WTC11 (cell line): ENCODE data around the gene GABBR2. TPM values are rescaled to one million over a fixed set of nuclear protein-coding genes. Genes with fewer than 3 reads are reported as not detected.

Experiments used
- ATAC-seq: fragments of 200-7000 bp; cut with Tn5 transposase; 2 replicates; pipeline ENCODE4 v1.10.0; 2021; ENCODE audit warnings: mild to moderate bottlenecking, moderate library complexity
- CTCF ChIA-PET: fragments of 300-600 bp; sonication (Branson Sonifier 250); formaldehyde crosslinking; loops from one replicate; lab custom pipeline; 2021; ENCODE audit warnings: antibody characterized with exemption; lab: Charles Lee
- POLR2A ChIA-PET: fragments of 350-600 bp; sonication (Branson Sonifier 250); formaldehyde crosslinking; loops from one replicate; lab custom pipeline; 2021; ENCODE audit warnings: antibody characterized with exemption; lab: Charles Lee
- DNase-seq: peaks from one replicate; pipeline ENCODE4 v3.0.0; 2021; ENCODE audit warnings: low spot score
- H3K27ac Mint-ChIP-seq: 2 replicates; pipeline ENCODE4 v1.8.0; 2021; ENCODE audit warnings: mixed read lengths
- H3K27me3 Mint-ChIP-seq: 2 replicates; pipeline ENCODE4 v1.8.0; 2021; ENCODE audit warnings: low read depth, mild to moderate bottlenecking, moderate library complexity, mixed read lengths
- H3K36me3 Mint-ChIP-seq: 2 replicates; pipeline ENCODE4 v1.8.0; 2021; ENCODE audit warnings: mixed read lengths
- H3K4me1 Mint-ChIP-seq: 2 replicates; pipeline ENCODE4 v1.8.0; 2022; ENCODE audit warnings: mixed read lengths
- H3K4me3 Mint-ChIP-seq: 2 replicates; pipeline ENCODE4 v1.8.0; 2021; ENCODE audit warnings: mild to moderate bottlenecking, moderate library complexity, mixed read lengths
- H3K9me3 Mint-ChIP-seq: 2 replicates; pipeline ENCODE4 v1.8.0; 2021; ENCODE audit warnings: mixed read lengths
- CBFB ChIP-seq: sonication (generic); formaldehyde crosslinking; IDR thresholded peaks from 2 replicates; pipeline ENCODE4 v1.8.1; 2022; ENCODE audit warnings: mild to moderate bottlenecking, low read depth, missing genetic modification reagents
- E2F5 ChIP-seq: sonication (generic); formaldehyde crosslinking; IDR thresholded peaks from 2 replicates; pipeline ENCODE4 v1.8.1; 2022; ENCODE audit warnings: mild to moderate bottlenecking, moderate library complexity, missing genetic modification reagents
- ELF4 ChIP-seq: sonication (generic); formaldehyde crosslinking; IDR thresholded peaks from 2 replicates; pipeline ENCODE4 v1.8.1; 2022; ENCODE audit warnings: low read depth, mild to moderate bottlenecking, moderate library complexity, missing genetic modification reagents
- ESRRA ChIP-seq: sonication (generic); formaldehyde crosslinking; IDR thresholded peaks from 2 replicates; pipeline ENCODE4 v1.8.1; 2022; ENCODE audit warnings: mild to moderate bottlenecking, missing genetic modification reagents, borderline replicate concordance
- GTF2I ChIP-seq: fragments of 250-450 bp; sonication (Bioruptor Pico); conservative IDR thresholded peaks from 2 replicates; pipeline ENCODE4 v1.4.0; 2021; ENCODE audit warnings: mild to moderate bottlenecking
- NFE2L1 ChIP-seq: sonication (generic); formaldehyde crosslinking; IDR thresholded peaks from 2 replicates; pipeline ENCODE4 v1.8.1; 2023; ENCODE audit warnings: missing genetic modification reagents
- OVOL2 ChIP-seq: fragments of 250-450 bp; sonication (Bioruptor Pico); IDR thresholded peaks from 2 replicates; pipeline ENCODE4 v1.9.0; 2021; ENCODE audit warnings: mild to moderate bottlenecking, borderline replicate concordance
- SMAD3 ChIP-seq: sonication (generic); formaldehyde crosslinking; IDR thresholded peaks from 2 replicates; pipeline ENCODE4 v1.8.0; 2022; ENCODE audit warnings: missing genetic modification reagents, mild to moderate bottlenecking, borderline replicate concordance
- USF2 ChIP-seq: sonication (generic); formaldehyde crosslinking; IDR thresholded peaks from 2 replicates; pipeline ENCODE4 v1.8.1; 2023; ENCODE audit warnings: mild to moderate bottlenecking, missing genetic modification reagents, moderate library complexity
- ZBTB21 ChIP-seq: sonication (generic); formaldehyde crosslinking; IDR thresholded peaks from 2 replicates; pipeline ENCODE4 v1.8.1; 2023; ENCODE audit warnings: mild to moderate bottlenecking, missing genetic modification reagents, borderline replicate concordance
- ZBTB43 ChIP-seq: sonication (generic); formaldehyde crosslinking; IDR thresholded peaks from 2 replicates; pipeline ENCODE4 v1.8.1; 2023; ENCODE audit warnings: mild to moderate bottlenecking, missing genetic modification reagents
- ZNF138 ChIP-seq: sonication (generic); formaldehyde crosslinking; conservative IDR thresholded peaks from 2 replicates; pipeline ENCODE4 v1.8.1; 2022; ENCODE audit warnings: mild to moderate bottlenecking, moderate library complexity, missing genetic modification reagents
- ZNF232 ChIP-seq: sonication (generic); formaldehyde crosslinking; IDR thresholded peaks from 2 replicates; pipeline ENCODE4 v1.8.0; 2022; ENCODE audit warnings: mild to moderate bottlenecking, missing genetic modification reagents
- ZNF423 ChIP-seq: fragments of 250-450 bp; sonication (Bioruptor Pico); IDR thresholded peaks from 2 replicates; pipeline ENCODE4 v2.1.2; 2022; ENCODE audit warnings: mild to moderate bottlenecking, moderate library complexity
- ZNF425 ChIP-seq: fragments of 250-450 bp; sonication (Bioruptor Pico); conservative IDR thresholded peaks from 2 replicates; pipeline ENCODE4 v1.9.0; 2021; ENCODE audit warnings: mild to moderate bottlenecking
- total RNA-seq: library from RNA; stranded (reverse); gene quantifications from 3 replicates; pipeline ENCODE4 v1.2.3, GENCODE V29; 2021
- TF ChIP-seq, protein P1 (sequence below): sonication (generic); formaldehyde crosslinking; IDR thresholded peaks from 2 replicates; pipeline ENCODE4 v1.8.1; 2022; ENCODE audit warnings: low read depth, missing genetic modification reagents, borderline replicate concordance
- TF ChIP-seq, protein P2 (sequence below): fragments of 250-450 bp; sonication (Bioruptor Pico); IDR thresholded peaks from 2 replicates; pipeline ENCODE4 v1.9.0; 2021; ENCODE audit warnings: moderate library complexity, mild to moderate bottlenecking, inconsistent platforms, borderline replicate concordance
- TF ChIP-seq, protein P3 (sequence below): sonication (generic); formaldehyde crosslinking; IDR thresholded peaks from 2 replicates; pipeline ENCODE4 v1.8.0; 2022; ENCODE audit warnings: mild to moderate bottlenecking, missing genetic modification reagents
- TF ChIP-seq, protein P4 (sequence below): sonication (generic); formaldehyde crosslinking; IDR thresholded peaks from 2 replicates; pipeline ENCODE4 v1.8.0; 2022; ENCODE audit warnings: mild to moderate bottlenecking, missing genetic modification reagents
- TF ChIP-seq, protein P5 (sequence below): sonication (generic); formaldehyde crosslinking; IDR thresholded peaks from 2 replicates; pipeline ENCODE4 v1.8.0; 2022; ENCODE audit warnings: missing genetic modification reagents

GABBR2 gene
- total RNA-seq, 1 experiment from 2014 or later, result 0.92 TPM

- no peak for TF ChIP-seq ELF4
- TF ChIP-seq, protein P1, sequence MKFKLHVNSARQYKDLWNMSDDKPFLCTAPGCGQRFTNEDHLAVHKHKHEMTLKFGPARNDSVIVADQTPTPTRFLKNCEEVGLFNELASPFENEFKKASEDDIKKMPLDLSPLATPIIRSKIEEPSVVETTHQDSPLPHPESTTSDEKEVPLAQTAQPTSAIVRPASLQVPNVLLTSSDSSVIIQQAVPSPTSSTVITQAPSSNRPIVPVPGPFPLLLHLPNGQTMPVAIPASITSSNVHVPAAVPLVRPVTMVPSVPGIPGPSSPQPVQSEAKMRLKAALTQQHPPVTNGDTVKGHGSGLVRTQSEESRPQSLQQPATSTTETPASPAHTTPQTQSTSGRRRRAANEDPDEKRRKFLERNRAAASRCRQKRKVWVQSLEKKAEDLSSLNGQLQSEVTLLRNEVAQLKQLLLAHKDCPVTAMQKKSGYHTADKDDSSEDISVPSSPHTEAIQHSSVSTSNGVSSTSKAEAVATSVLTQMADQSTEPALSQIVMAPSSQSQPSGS (CRISPR knock-in tag), result no peak
- TF ChIP-seq GTF2I, result no peak
- TF ChIP-seq E2F5 (CRISPR knock-in tag), result no peak
- no peak for TF ChIP-seq ZNF425
- no peak for TF ChIP-seq ZNF138 (CRISPR knock-in tag)
- TF ChIP-seq, protein P2, sequence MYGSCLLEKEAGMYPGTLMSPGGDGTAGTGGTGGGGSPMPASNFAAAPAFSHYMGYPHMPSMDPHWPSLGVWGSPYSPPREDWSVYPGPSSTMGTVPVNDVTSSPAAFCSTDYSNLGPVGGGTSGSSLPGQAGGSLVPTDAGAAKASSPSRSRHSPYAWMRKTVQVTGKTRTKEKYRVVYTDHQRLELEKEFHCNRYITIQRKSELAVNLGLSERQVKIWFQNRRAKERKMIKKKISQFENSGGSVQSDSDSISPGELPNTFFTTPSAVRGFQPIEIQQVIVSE (CRISPR knock-in tag), result no peak
These were observed 281.2 kb downstream of the GABBR2 start (continued) for GRCh38 chr9:98427491-98427890.

DNA sequence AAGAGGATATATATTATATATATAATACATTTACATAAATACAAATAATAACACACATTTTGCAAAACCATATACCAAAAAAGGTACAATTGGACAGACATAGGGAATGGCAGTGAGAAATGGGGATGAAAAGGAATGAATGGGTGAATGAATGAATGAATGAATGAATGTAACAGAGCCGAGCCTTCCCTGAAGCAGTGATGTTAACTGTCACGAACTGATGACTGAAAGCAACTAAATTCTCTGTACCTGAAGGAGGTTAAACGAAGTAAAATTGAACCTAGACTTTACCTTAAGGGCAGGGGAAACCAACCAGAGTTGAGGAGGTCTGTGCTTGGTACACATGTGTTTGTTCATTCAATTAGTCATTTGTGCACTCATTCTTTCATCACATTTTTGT, 283.7 kb downstream of the GABBR2 start:
- Mint-ChIP-seq H3K4me1 (no peaks in the 10 kb centered on the region), H3K36me3 (no peaks in the 10 kb centered on the region), H3K4me3 (no peak overlapping the region), H3K9me3 (peaks cover 12% of the 10 kb centered on the region), H3K27ac (no peak overlapping the region), H3K27me3 (peaks cover 4% of the 10 kb centered on the region)
- ATAC-seq (no peak), DNase-seq (no peak)
- CTCF ChIA-PET, result no interaction called here
- POLR2A ChIA-PET, result no interaction called here
- TF ChIP-seq ZBTB43 (no peak), ZNF232 (CRISPR knock-in tag) (no peak), ZNF425 (no peak), ZNF423 (CRISPR knock-in tag) (no peak), OVOL2 (CRISPR knock-in tag) (no peak), ZBTB21 (CRISPR knock-in tag) (no peak), USF2 (CRISPR knock-in tag) (no peak), GTF2I (no peak), ESRRA (CRISPR knock-in tag) (no peak), SMAD3 (CRISPR knock-in tag) (no peak), NFE2L1 (no peak), CBFB (CRISPR knock-in tag) (no peak)
- TF ChIP-seq, protein P3, sequence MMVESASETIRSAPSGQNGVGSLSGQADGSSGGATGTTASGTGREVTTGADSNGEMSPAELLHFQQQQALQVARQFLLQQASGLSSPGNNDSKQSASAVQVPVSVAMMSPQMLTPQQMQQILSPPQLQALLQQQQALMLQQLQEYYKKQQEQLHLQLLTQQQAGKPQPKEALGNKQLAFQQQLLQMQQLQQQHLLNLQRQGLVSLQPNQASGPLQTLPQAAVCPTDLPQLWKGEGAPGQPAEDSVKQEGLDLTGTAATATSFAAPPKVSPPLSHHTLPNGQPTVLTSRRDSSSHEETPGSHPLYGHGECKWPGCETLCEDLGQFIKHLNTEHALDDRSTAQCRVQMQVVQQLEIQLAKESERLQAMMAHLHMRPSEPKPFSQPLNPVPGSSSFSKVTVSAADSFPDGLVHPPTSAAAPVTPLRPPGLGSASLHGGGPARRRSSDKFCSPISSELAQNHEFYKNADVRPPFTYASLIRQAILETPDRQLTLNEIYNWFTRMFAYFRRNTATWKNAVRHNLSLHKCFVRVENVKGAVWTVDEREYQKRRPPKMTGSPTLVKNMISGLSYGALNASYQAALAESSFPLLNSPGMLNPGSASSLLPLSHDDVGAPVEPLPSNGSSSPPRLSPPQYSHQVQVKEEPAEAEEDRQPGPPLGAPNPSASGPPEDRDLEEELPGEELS (CRISPR knock-in tag), result no peak
- TF ChIP-seq, protein P4, sequence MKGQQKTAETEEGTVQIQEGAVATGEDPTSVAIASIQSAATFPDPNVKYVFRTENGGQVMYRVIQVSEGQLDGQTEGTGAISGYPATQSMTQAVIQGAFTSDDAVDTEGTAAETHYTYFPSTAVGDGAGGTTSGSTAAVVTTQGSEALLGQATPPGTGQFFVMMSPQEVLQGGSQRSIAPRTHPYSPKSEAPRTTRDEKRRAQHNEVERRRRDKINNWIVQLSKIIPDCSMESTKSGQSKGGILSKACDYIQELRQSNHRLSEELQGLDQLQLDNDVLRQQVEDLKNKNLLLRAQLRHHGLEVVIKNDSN, result no peak
- TF ChIP-seq, protein P5, sequence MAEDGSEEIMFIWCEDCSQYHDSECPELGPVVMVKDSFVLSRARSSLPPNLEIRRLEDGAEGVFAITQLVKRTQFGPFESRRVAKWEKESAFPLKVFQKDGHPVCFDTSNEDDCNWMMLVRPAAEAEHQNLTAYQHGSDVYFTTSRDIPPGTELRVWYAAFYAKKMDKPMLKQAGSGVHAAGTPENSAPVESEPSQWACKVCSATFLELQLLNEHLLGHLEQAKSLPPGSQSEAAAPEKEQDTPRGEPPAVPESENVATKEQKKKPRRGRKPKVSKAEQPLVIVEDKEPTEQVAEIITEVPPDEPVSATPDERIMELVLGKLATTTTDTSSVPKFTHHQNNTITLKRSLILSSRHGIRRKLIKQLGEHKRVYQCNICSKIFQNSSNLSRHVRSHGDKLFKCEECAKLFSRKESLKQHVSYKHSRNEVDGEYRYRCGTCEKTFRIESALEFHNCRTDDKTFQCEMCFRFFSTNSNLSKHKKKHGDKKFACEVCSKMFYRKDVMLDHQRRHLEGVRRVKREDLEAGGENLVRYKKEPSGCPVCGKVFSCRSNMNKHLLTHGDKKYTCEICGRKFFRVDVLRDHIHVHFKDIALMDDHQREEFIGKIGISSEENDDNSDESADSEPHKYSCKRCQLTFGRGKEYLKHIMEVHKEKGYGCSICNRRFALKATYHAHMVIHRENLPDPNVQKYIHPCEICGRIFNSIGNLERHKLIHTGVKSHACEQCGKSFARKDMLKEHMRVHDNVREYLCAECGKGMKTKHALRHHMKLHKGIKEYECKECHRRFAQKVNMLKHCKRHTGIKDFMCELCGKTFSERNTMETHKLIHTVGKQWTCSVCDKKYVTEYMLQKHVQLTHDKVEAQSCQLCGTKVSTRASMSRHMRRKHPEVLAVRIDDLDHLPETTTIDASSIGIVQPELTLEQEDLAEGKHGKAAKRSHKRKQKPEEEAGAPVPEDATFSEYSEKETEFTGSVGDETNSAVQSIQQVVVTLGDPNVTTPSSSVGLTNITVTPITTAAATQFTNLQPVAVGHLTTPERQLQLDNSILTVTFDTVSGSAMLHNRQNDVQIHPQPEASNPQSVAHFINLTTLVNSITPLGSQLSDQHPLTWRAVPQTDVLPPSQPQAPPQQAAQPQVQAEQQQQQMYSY (CRISPR knock-in tag), result no peak
